GM12892 (cell line): ENCODE data around the gene MSRB1.

Experiments
- POLR2A ChIP-seq: IDR thresholded peaks from 2 replicates; pipeline ENCODE4 v1.6.1; 2011; ENCODE audit warnings: low read depth, low read length, control low read depth
- POLR2AphosphoS5 ChIP-seq: IDR thresholded peaks from 2 replicates; pipeline ENCODE4 v1.6.1; 2011; ENCODE audit warnings: low read depth, low read length, control low read depth
- TAF1 ChIP-seq: IDR thresholded peaks from 2 replicates; pipeline ENCODE4 v1.6.1; 2011; ENCODE audit warnings: low read depth, mild to moderate bottlenecking, control low read depth, low read length, borderline replicate concordance

- TF ChIP-seq POLR2AphosphoS5 (no peak), POLR2A (no peak), TAF1 (no peak)
Observed at GRCh38 chr16:1916640-1916990, 26.4 kb downstream of the MSRB1 start.
